Adrenal gland (tissue), 12 donors: ENCODE measurements around the gene TAF1A. TPM values are rescaled to one million over a fixed set of nuclear protein-coding genes. Genes with fewer than 3 reads are reported as not detected.

Experiments used
- DNase-seq, 7 donors: peaks; one replicate each; pipeline ENCODE4 v3.0.0-alpha.2; 2019 to 2020
- H3K27ac ChIP-seq, 5 donors: fragments of 200-600 bp; sonication (generic) in 4 of 5; 1 replicate in 3 of 5; 2 replicates in 2 of 5; pipeline versions ENCODE4 v1.5.1 to v1.8.0; 2016 to 2020; ENCODE audit warnings: mild to moderate bottlenecking in 1 of 5
- H3K27me3 ChIP-seq: fragments of 200-600 bp; 2 replicates; pipeline ENCODE4 v1.8.0; 2021
- H3K36me3 ChIP-seq, 2 donors: fragments of 200-600 bp; replicated peaks in 1 of 2; 1 replicate in 1 of 2; 2 replicates in 1 of 2; pipeline versions ENCODE4 v1.5.1 to v1.8.0; 2018 to 2022
- H3K4me1 ChIP-seq, 2 donors: fragments of 200-600 bp; replicated peaks in 1 of 2; 1 replicate in 1 of 2; 2 replicates in 1 of 2; pipeline versions ENCODE4 v1.5.1 to v1.8.0; 2018 to 2021
- H3K4me3 ChIP-seq, 4 donors: fragments of 200-600 bp; sonication (generic) in 3 of 4; one replicate each; pipeline ENCODE4 v1.5.1; 2016 to 2018
- H3K9me3 ChIP-seq, 3 donors: fragments of 200-600 bp; sonication (generic) in 1 of 3; replicated peaks in 1 of 3; 1 replicate in 2 of 3; 2 replicates in 1 of 3; pipeline versions ENCODE4 v1.5.1 to v1.8.0; 2016 to 2021
- POLR2A ChIP-seq, 2 donors: fragments of 450-650 bp; IDR thresholded peaks; one replicate each; pipeline ENCODE4 v1.6.1; 2017; ENCODE audit warnings: antibody characterized with exemption in 2 of 2, mild to moderate bottlenecking in 2 of 2, moderate library complexity in 1 of 2
- WGBS, 4 donors: extraction: QIAGEN DNeasy Blood & Tissue Kit in 2 of 4; methylation state at CpG; one replicate each; pipeline versions ENCODE4 v1.1.5 to v1.1.7; 2013 to 2017; 5-methylcytosine and 5-hydroxymethylcytosine counted together
- intact Hi-C, 2 donors: fragments of 100-400 bp; cut with DNase I; formaldehyde crosslinking; loops; one replicate each; pipeline versions ENCODE4 v1.14.1 to v1.15.0; 2022 to 2023
- polyA plus RNA-seq, 3 donors: library from polyadenylated mRNA; stranded (reverse); fragments of 200-250 nt in 2 of 3; fragments of 350-450 nt in 1 of 3; fragmentation: Illumina TruSeq in 1 of 3; extraction: RNeasy Lipid Tissue Mini Kit (QIAGEN cat#74804) in 1 of 3; gene quantifications; one replicate each; pipeline ENCODE4 v1.2.3, GENCODE V29; 2013 to 2014
- total RNA-seq, 9 donors: library from RNA; depleted of rRNA in 4 of 9; stranded (reverse); fragments of >200 nt in 4 of 9; fragments of 120-200 nt in 1 of 9; fragmentation: NEBNext Ultra II Directional in 1 of 9; extraction: Animal tissue kit (Norgen Biotek cat#: 25700) in 1 of 9; gene quantifications; one replicate each; pipeline versions ENCODE4 v1.1.0 to v1.2.4, GENCODE V29; 2013 to 2023
- TF ChIP-seq, protein P1 (sequence below), 6 experiments: fragments of 450-650 bp in 4 of 6; fragments of 200-600 bp in 2 of 6; sonication (generic) in 1 of 6; IDR thresholded peaks; 1 replicate in 5 of 6; 2 replicates in 1 of 6; pipeline versions ENCODE4 v1.5.1 to v1.8.0; 2016 to 2021; ENCODE audit warnings: antibody characterized with exemption in 6 of 6, mild to moderate bottlenecking in 2 of 6, moderate library complexity in 1 of 6
- donor health status: healthy with polysubstance abuse.
- donor health status: Bipolar disorder and iron deficiency.
- donor health status: DM: yes; HTN: yes; CAD: no.
- donor health status: DM: no; HTN: no; CAD: no.
- donor health status: DM: no; HTN: no; CAD: no.
- donor health status: DM: yes; HTN: yes; CAD: no.

Gene TAF1A
- total and polyA plus RNA-seq, 12 donors: 1.4 to 9.6 (median 5.7) TPM

GRCh38 chr1:222631611-222632208, 42.0 kb upstream of the TAF1A start:
- 85 to 96% (median 94%) methylated on average over 3 of the region's 3 CpGs for WGBS, 4 donors
- peaks cover 0 to 50% of the 10 kb centered on the region in 2 donors for H3K36me3 ChIP-seq
- TF ChIP-seq, protein P1, sequence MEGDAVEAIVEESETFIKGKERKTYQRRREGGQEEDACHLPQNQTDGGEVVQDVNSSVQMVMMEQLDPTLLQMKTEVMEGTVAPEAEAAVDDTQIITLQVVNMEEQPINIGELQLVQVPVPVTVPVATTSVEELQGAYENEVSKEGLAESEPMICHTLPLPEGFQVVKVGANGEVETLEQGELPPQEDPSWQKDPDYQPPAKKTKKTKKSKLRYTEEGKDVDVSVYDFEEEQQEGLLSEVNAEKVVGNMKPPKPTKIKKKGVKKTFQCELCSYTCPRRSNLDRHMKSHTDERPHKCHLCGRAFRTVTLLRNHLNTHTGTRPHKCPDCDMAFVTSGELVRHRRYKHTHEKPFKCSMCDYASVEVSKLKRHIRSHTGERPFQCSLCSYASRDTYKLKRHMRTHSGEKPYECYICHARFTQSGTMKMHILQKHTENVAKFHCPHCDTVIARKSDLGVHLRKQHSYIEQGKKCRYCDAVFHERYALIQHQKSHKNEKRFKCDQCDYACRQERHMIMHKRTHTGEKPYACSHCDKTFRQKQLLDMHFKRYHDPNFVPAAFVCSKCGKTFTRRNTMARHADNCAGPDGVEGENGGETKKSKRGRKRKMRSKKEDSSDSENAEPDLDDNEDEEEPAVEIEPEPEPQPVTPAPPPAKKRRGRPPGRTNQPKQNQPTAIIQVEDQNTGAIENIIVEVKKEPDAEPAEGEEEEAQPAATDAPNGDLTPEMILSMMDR (IDR thresholded peaks at IDR 0.05): no peak
- no peak for TF ChIP-seq POLR2A (IDR thresholded peaks at IDR 0.05)
- H3K27ac ChIP-seq: no peak overlapping the region
- H3K4me3 ChIP-seq: no peak overlapping the region
- intact Hi-C loops: loop anchor here (5.0 kb wide), 1 partner anchor 169 kb away; no protein-coding TSS in a partner anchor
- DNase-seq: no peak
- H3K4me1 ChIP-seq: no peaks in the 10 kb centered on the region
- H3K9me3 ChIP-seq: no peaks in the 10 kb centered on the region
- H3K27me3 ChIP-seq: no peaks in the 10 kb centered on the region

DNA sequence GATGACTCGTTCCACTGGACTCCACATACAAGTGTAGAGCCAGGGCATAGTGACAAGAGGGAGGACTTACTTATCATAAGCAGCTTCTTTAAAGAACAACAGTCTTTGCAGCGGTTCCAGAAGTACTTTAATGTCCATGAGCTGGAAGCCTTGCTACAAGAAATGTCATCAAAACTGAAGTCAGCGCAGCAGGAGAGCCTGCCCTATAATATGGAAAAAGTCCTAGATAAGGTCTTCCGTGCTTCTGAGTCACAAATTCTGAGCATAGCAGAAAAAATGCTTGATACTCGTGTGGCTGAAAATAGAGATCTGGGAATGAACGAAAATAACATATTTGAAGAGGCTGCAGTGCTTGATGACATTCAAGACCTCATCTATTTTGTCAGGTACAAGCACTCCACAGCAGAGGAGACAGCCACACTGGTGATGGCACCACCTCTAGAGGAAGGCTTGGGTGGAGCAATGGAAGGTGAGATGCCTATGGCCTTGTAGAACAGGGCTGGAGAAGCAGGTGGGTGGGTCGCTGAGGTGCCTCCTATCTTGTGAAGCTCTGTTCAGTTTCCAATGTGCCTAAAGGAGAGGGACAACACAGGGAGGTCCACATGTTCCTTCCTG, 40.3 kb upstream of the TAF1A start:
- 88 to 96% (median 94%) methylated on average over 7 of the region's 7 CpGs for WGBS, 4 donors

DNA sequence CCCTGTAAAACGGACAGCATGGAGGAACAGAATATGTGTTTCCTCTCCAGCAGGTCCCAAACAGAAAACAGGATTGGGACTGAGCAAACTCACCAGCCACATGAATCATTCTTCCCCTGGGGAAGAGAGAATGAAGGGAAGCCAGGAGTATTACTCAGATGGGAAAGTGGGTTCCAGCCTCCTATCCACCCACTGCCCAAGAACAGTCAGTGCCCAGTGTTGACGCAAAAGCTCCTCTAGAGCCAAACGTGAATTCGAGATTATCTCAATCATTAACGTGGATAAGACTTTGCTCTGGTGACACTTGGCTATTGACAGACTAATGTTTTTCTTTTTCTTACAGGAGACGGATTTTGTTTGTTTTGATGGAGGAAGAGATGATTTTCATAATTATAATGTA, 37.5 kb upstream of the TAF1A start:
- Histone ChIP-seq H3K4me3 (no peak overlapping the region), H3K27ac (no peak overlapping the region), H3K36me3 (peaks cover 0 to 40% of the 10 kb centered on the region in 2 donors), H3K27me3 (no peaks in the 10 kb centered on the region), H3K9me3 (no peaks in the 10 kb centered on the region), H3K4me1 (no peaks in the 10 kb centered on the region)
- DNase-seq: no peak
- intact Hi-C loops: no loop called here
- WGBS, 4 donors: 87 to 91% (median 90%) methylated on average over 6 of the region's 6 CpGs
- TF ChIP-seq, protein P1 (IDR thresholded peaks at IDR 0.05): no peak
- TF ChIP-seq POLR2A (IDR thresholded peaks at IDR 0.05): no peak

More for the DNA sequence above, 40.3 kb upstream of the TAF1A start:
- intact Hi-C loops: loop anchor here (5.0 kb wide), 1 partner anchor 168 kb away; no protein-coding TSS in a partner anchor
- no peaks in the 10 kb centered on the region for H3K9me3 ChIP-seq
- H3K4me1 ChIP-seq: no peaks in the 10 kb centered on the region
- no peak overlapping the region for H3K27ac ChIP-seq
- TF ChIP-seq, protein P1 (IDR thresholded peaks at IDR 0.05): no peak
- TF ChIP-seq POLR2A (IDR thresholded peaks at IDR 0.05): no peak
- DNase-seq: no peak
- H3K27me3 ChIP-seq: no peaks in the 10 kb centered on the region
- peaks cover 0 to 53% of the 10 kb centered on the region in 2 donors for H3K36me3 ChIP-seq
- H3K4me3 ChIP-seq: no peak overlapping the region

- intact Hi-C loops: no loop called here
- TF ChIP-seq, protein P1 (IDR thresholded peaks at IDR 0.05): no peak
- TF ChIP-seq POLR2A (IDR thresholded peaks at IDR 0.05): no peak
- Histone ChIP-seq H3K27ac (no peak overlapping the region), H3K9me3 (no peaks in the 10 kb centered on the region), H3K4me1 (peaks cover 0 to 3% of the 10 kb centered on the region in 2 donors), H3K36me3 (peaks cover 0 to 29% of the 10 kb centered on the region in 2 donors), H3K27me3 (no peaks in the 10 kb centered on the region), H3K4me3 (no peak overlapping the region)
- no peak for DNase-seq
- WGBS, 4 donors: 93 to 97% (median 94%) methylated on average over 7 of the region's 7 CpGs
Observed at GRCh38 chr1:222624214-222624613, 34.5 kb upstream of the TAF1A start.
